ENCODE results near the gene PFDN6. TPM values are rescaled to one million over a fixed set of nuclear protein-coding genes. Genes with fewer than 3 reads are reported as not detected.

The PFDN6 gene
- total and polyA plus RNA-seq, 9 of the 15 experiments (the other 6 are each of a cell fraction or from before 2014, with no cell fraction given): 6.8 to 475 (median 216) TPM

GRCh38 chr6:33271117-33271467 lies 18.3 kb upstream of the PFDN6 start (continued):
- TF ChIP-seq TCF7L2 (IDR thresholded peaks at IDR 0.05; ENCODE audit: low read depth, low read length) (no peak), MBD1 (CRISPR knock-in tag; IDR thresholded peaks at IDR 0.05) (no peak), BRF1 (IDR thresholded peaks at IDR 0.05; ENCODE audit: borderline replicate concordance, extremely low read depth, insufficient read length) (no peak), CC2D1A (IDR thresholded peaks at IDR 0.05) (peak; percentile 21; the same call in 1 of the 2 replicates), ZNF764 (CRISPR knock-in tag; IDR thresholded peaks at IDR 0.05; ENCODE audit: low read depth) (no peak), MYNN (IDR thresholded peaks at IDR 0.05) (no peak), MYNN (CRISPR knock-in tag; IDR thresholded peaks at IDR 0.05) (no peak), NCOA2 (IDR thresholded peaks at IDR 0.05; ENCODE audit: partially characterized antibody in 2 of 2) (no peak), SIN3B (IDR thresholded peaks at IDR 0.05; ENCODE audit: low read depth) (no peak), BCOR (IDR thresholded peaks at IDR 0.05) (peak; percentile 96), HNRNPH1 (optimal IDR thresholded peaks at IDR 0.05; ENCODE audit: low read depth, low read length) (no peak), FIP1L1 (IDR thresholded peaks at IDR 0.05; ENCODE audit: low read depth, low read length, poor library complexity, severe bottlenecking) (no peak), ZNF407 (IDR thresholded peaks at IDR 0.05; ENCODE audit: low read depth) (0 out of 2 replicates have a peak, but pooled peaks have one; percentile 19), CREB1 (IDR thresholded peaks at IDR 0.05) (no peak), CREB1 (CRISPR knock-in tag; IDR thresholded peaks at IDR 0.05) (no peak), MAX (CRISPR knock-in tag; IDR thresholded peaks at IDR 0.05) (no peak)
- TF ChIP-seq, protein P1, sequence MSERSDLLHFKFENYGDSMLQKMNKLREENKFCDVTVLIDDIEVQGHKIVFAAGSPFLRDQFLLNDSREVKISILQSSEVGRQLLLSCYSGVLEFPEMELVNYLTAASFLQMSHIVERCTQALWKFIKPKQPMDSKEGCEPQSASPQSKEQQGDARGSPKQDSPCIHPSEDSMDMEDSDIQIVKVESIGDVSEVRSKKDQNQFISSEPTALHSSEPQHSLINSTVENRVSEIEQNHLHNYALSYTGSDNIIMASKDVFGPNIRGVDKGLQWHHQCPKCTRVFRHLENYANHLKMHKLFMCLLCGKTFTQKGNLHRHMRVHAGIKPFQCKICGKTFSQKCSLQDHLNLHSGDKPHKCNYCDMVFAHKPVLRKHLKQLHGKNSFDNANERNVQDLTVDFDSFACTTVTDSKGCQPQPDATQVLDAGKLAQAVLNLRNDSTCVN (CRISPR knock-in tag; IDR thresholded peaks at IDR 0.05): no peak

Data from K562 (cell line).